IPS-NIHi7 (cell line): Measurements from ENCODE around the gene POLN.
"Not testable (repeated sequence)": the region's sequence is repeated elsewhere in the genome, so short reads cannot be mapped to it uniquely, and the experiment has no call there.

ENCODE experiments used
- DNase-seq: peaks from one replicate; pipeline ENCODE4 v3.0.0; 2012; ENCODE audit warnings: mixed read lengths; ENCODE audit errors: extremely low spot score

POLN gene

DNA sequence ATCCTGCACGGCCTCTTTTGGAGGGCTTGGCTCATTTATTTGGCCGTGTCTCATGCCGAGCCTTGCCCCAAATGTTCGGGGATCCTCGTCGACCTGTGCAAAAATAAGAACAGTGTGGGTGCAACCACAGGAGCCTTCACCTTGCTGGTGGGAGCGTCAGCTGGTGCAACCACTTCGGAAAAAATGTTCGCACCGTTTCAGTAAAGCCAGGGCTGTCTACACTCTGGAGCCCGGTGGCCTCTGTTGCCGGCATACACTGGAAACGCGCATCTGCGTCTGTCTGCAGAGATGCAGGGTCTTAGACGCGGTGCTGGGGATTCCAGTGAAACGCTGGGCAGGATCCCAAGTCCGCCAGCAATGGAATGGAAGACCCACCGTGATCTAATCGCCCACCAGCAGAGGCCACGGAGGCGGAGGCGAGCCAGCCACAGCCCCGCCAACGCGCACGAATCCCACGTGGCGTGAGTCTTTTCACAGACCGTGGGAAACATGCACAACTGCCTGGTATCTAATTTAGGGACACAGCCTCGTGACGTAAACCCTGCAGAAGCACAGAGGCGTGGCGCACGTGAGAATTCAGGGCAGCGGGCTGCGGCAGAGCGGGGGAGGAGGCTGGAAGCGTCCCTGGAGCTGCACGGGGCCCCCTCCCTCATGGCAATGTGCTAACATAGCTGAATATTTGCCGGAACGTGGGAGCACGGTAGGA lies 33.8 kb upstream of the POLN start:
- DNase-seq: no peak

DNA sequence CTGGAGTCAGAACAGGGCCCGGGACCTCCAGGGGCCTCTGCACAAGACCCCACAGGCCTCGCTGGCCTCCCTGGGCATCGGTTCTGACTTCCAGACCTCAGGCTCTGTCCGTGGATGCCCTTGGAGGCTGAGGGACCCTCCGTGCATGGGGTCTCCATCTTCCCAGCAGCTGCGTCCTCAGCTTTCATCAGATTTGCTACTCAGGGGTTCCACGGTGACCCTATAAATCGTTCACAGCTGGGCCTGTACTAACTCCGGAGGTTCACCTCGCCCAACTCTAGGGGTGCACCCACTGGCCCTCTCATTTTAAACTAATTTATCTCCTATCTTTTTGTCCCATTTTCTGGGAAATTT lies 33.1 kb upstream of the POLN start:
- not testable (repeated sequence) for DNase-seq

DNA sequence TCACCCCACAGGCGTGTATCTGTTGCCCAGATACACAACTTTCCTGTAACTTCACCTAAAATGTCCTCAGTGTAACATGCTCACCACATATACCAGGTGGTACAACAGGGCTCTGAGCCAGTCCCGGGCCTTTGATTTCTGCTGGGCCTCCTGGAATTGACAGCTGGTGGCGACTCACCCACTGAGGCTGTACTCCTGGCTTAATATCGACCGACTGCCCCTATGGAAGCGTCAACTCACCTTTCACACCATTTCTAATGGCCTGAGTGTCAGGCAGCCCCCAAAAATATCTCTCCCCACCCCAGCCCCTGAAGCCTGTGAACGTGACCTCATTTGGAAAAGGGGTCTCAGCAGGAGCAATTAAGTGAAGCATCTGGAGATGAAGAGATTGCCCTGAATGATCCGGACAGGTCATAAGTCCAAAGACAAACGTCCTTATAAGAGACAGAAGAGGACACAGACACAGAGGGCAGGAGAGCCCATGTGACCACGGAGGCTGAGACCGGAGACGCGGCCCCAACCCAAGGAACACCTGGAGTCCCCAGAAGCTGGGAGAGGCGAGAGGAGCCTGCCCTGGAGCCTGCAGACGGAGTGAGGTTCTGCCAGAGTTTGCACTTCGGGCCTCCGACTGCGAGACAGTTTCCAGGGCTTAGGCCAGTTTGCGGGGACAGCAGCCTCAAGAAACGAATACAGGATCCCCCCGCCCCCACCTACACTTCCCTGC lies 32.6 kb upstream of the POLN start:
- DNase-seq: no peak

DNA sequence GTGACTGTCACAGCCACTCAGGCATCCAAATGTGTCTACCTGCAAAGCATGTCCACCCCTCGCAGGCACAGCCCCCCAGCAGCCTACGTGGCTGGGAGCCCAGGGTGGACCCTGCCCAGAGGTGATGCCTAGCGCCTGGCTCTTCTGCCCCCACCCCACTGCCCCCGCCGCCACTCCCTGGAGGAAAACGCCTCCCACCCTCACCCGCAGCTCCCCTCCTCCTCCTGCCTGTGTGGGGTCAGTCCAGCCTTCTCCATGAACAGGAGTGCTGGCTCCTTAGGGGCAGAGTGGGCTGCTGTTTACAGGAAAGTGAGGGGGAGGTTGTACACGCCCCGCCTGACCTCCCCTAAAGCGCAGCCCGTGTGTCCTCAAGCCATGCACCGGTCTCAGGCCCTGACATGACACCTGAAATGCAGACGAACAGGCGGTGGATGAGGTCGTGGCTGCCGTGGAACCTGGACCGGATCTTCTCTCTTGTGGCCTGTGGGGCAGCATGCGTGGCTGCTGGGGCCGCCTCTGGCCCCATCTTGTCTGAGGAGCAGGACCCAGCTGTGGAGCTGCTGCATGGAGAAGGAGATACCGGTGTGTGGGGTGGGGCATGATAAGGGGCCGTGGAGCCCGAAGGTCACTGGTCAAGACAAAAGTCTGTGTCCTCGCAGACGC lies 31.9 kb upstream of the POLN start:
- DNase-seq: no peak

DNA sequence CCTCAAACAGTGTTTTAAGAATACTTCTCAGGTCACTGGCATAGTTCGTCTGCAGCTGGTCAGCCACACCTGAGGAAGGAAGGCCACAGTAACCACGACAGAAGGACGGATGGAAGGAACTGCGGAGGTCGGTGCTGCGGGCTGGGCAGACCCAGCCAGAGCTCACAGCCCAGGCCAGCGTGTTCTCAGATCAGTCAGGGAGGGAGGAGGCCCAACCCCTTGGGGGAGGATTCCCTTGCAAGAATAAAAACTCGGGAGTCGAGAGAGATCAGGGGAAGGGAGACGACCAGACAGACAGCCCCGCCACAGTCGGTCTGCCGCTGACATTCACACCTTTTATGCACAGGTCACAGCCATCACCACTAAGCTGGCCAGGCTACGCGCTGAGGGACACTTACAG lies 31.3 kb upstream of the POLN start:
- DNase-seq: no peak

DNA sequence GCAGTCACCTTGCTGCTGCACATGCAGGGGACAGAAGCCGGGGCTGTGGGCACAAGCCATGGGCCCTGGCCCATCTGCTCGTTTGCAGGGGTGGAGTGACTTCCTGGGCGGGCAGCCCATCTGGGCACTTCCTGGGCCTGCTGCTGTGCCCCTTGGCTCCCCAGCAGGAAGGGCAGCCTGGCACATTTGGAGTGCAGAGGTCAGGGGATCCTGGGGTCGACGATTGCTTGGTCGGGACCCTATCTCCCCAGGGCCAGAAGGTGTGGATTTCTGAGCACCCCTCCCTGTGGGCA lies 30.9 kb upstream of the POLN start:
- DNase-seq: no peak

DNA sequence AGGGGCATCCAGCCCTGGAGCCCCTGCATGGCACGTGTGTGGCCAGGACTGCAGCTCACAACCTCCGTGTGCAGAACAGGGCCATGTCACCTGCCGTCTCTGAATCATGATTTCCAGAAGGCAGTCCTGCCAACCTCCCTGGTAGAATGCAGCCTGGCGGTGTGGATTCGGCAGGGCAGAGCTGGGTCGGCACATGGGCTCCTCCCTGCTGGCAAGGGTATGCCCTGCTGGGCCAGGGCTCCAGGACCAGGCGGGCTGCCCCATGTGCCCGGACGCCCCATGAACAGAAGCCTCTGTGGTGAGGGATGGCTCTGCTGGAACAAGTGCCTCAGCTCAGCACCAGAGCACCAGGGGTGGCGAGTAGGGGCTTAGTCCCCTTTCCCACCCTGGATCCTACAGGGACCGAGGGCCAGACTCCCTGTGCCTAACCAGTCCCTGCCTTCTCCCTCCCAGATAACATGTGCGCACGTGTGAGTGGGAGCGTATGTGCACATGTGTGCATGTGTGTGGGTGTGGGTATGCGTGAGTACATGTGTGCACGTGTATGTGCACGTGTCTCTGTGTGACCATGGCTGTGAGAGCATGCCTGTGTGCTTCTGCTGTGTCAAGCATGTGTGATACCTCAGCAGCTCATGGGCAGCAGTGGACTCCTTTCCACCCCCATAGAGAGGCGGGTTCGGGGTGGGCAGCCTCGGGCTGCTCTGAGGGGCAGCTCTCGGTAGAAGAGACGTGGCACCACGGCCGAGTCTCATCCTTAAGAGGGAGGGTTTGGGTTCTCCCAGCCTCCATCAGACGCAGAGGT lies 30.3 kb upstream of the POLN start:
- no peak for DNase-seq

DNA sequence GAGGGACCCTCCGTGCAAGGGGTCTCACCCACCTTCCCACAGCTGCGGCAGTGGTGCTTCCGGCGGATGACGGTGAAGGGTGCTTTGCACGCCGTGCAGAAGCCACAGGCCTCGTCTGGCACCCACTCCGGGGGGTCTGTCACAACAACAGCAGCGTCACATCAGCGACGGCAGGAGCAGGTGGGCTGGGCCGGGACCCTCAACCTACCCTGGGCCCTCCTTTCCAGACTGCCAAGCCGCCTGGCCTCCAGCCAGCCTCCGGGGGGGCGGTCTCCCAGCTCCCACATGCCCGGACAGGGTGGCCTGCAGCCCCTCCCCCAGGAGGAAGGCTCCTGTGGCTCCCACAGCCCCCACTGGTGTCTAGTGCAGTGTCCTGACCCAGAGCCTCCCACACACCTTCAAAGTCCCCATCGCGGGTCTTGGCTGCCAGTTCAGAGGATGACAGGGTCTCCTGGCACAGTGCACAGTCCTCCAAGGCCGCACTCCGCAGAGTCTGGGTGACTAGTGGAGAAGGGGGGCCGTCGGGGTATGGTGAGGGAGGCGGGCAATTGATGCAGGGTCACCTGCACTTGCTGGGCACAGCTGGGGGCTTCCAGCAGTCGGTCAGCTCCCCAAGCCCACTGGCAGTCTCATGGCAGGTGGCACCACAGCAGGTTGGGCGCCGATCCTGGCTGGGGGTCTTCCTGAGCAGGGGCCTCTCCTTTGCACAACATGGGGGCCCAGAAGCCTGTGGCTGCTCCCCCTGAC lies 29.5 kb upstream of the POLN start:
- no peak for DNase-seq

DNA sequence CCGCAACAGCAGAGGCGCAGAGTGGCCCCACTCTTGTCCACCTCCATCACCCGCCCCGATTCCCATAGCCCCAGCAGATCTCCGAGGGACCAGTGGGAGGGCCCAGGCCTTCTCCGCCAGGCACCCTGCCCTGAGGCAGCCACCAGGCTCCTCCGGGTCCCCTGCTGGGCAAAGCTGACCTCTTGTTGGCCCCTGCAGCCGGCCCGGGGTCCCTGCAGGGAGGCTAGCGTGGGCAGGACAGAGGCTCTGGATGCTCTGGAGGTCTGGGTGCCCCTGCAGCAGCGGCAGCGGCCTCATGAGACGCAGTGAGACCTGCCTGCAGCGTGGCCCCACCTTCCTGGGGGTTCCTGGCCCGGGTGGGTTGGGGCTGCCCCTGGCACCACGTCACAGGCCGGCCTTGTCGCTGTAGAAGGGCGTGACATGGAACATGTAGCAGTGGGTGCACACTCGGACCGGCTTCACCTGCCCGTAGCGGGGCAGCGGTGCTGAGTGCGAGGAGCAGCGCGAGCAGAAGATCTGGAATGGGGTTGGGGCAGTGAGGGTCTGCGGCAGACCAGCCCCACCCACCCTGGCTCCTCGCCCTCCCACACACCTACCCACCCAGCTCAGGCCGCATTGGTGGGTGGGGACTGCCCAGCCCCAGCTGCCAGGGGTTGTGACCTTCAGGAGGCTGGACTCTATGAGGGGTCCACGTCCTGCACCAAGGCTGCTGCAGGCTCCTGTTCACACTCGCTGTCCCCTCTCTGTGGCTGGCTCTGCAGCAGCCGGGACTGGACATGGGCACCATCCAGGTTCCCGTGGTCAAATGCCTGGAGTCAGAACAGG lies 28.6 kb upstream of the POLN start:
- no peak for DNase-seq

DNA sequence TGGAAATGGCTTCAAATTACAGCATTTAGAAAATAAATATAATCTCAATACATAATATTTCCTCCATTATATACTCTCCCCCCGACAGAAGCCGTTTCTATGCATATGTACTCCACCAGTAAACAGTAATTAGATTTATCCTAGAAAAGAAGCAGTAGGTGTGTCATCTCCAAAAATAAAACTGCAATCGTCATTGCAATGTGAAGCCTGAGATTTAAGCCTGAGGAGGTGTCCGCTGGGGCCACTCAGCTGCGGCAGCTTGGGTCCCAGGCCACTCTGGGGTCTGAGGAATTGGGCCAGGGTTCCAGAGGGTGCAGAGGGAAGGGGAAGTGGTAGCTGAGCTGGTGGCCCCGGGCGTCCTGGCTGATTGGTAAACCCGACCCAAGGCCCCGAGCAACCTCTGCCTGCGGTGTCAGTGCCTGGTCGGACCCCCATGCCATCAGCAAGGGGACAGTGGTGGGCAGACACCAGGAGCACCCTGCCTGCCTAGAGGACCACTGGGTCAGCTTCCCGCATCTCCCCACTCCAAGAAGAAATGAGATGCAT lies 27.8 kb upstream of the POLN start:
- DNase-seq: no peak

DNA sequence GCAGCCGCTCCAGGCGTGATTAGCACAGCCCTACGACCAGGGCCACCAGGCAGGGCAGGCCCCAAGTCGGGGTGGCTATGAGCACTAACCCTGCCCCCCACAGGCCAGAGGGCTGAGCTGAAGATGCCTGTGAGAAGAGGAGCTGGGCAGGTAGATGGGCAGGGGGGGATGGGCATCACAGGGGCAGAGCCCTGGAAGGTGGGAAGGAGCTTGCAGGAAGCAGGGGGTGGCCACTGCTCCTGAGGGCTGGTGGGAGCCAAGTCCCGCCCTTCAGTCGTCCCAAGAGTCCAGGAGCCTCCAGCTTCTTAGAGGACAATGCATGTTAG lies 27.2 kb upstream of the POLN start:
- peak; percentile 27 for DNase-seq

DNA sequence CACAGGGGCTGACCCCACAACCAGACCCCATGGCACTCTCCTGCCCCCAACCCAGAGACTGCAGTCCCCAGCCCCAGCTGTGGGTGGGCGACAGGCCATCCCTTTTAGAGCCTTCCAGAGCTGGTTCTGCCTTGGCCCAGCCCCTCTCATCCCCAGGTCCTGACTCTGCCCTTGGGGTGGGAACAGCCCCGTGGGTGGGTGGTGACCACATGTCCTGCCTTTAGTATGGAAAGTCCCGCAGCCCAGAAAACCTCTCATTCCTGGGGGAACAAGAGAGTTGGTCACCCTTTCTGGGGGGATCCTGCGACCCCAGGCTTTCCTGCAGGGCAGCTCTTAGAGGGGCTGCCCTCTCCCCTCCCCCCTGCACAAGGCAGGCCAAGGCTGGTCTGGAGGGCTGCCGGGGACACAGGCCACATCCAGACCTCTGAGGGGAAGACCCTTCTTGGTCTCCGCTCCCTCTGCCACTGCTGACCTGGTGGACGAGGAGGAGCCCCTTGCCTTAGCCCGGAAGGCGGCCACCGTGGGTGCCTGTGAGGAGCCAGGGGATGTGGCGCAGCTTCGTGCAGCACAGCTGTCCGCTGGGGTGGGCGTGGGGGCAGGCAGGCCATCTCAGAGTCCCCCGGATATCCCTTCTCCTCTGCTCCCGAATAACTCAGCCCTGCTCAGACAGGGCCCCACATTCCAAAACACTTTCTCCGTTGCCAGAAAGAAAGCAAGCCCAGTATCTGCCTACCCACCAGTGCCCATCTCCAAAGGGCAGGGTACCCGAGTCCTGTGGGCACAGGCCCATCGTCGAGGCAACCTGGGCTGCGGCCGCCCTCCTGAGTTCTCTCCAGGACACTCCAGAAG lies 26.7 kb upstream of the POLN start:
- no peak for DNase-seq

DNA sequence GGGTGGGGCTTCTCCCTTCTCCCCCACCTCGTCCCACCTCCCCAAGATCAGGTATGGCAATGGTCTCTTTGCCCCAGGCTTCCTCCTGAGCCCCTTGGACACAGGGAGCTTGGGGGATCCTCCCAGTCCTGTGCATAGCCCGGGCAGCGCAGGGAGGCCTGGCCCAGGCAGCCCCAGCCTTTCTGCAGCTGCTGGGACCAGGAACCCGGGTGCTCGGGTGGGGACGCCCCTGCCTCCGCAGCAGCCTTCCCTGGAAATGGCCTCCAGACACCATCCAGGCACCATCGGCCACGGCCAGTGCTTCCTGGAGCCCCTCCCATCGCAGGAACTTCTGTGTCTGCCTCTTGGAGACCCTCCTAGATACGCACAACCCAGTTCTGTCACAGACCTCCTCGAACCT lies 25.9 kb upstream of the POLN start:
- no peak for DNase-seq

DNA sequence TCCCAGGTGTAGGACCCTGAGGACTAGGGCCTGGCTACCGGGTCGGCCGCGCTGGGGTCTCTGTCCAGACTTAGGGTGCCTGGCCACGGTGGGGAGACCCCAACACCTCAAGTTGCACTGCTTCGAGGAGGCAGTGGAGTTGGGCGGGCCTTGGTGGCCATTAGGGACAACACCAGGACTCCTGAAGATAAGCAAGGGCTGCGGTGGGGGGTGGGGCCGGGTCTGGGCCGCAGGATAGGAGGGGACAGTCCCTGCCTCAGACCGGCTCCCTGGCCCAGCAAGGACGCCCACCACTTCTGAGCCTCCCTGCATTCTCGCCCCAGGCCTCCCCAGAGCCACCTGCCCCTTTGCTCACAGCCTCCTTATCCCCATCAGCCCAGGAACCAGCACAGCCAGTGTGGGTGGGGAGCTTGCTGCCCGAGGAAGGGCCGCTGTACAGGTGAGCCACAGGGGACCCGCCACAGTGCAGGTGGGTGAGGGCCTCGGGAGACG lies 25.4 kb upstream of the POLN start:
- DNase-seq: no peak

DNA sequence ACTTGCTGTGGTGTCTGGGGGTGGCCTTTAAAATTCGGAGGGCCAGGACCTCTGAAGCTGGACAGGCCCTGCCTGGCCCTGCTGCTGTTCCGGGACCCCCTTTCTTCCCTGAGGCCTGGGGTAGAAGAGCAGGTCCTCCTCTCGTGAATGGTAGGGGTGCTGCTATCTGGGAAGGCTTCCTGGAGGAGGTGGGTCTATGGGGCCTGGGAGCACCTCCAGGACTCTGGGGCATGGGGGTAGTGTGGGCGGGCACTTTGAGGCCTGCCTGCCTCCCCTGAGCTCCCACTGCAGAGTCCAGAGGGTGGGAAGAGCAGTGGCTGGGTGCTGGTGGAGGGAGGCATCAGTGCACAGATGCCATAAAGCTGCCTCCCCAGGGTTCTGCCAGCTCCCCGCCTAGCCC lies 24.9 kb upstream of the POLN start:
- DNase-seq: no peak

DNA sequence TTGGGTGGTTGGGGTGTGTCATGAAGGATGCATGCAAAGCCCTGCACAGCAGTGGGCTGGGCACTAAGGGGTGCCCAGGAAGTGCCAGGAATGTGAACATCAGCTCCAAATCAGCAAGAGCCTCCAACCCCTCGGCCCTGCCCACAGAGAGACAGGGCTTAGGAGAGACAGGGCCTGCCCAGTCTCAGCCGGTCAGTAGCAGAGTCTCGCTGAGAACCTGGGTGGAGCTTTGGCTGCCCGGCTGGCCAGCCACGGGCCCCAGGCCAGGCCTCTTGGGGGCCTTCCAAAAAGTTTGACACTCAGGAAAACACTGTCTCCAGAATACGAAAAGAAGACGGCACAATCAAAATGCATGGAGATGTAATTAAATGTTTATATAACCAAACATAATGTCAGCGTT lies 24.3 kb upstream of the POLN start:
- no peak for DNase-seq

DNA sequence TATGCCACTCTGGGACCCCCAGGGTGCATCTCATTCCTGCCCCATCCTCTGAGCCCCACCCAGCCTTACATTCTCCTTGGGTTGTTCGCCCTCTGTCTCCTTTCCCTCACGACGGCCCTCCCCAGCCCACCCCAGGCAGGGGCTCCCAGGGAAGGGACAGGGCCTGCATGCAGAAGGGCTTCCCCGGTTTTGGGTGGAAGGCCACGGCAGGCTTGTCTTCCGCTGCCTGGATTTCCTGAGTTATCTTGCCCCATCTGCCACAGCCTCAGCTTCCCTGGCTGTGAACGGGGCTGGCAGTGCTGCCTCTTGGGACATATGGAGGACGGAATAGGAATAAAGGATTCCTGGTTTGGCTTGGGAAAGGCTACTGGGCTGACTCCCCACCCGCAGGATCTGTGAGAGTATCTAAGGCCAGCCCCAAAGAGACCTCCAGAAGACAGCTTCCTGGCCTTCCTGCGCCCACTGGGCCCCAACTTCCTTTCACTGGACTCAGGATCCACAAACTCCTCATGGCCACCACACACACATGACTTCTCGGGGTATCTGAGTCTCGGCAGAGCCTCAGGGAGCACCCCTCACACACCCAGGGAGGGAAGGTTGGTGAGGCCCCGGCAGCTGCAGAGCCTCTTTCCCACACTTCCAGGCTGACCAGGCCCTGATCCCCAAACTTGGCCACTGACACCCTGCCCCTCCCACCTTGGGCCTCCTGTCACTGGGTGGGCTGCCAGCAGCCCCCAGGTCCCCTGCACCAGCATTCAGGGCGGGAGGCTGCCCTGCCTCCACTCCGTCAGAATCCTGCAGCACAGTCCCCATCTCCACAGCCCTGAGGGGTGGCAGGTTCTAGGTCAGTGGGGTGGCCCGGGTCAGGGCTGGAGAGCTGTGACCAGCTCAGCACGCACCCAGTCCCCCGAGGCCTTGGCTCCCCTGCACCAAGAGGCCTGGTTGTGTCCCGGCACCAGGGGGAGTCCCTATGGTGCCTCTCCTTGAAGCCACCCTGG lies 23.5 kb upstream of the POLN start:
- DNase-seq: no peak

DNA sequence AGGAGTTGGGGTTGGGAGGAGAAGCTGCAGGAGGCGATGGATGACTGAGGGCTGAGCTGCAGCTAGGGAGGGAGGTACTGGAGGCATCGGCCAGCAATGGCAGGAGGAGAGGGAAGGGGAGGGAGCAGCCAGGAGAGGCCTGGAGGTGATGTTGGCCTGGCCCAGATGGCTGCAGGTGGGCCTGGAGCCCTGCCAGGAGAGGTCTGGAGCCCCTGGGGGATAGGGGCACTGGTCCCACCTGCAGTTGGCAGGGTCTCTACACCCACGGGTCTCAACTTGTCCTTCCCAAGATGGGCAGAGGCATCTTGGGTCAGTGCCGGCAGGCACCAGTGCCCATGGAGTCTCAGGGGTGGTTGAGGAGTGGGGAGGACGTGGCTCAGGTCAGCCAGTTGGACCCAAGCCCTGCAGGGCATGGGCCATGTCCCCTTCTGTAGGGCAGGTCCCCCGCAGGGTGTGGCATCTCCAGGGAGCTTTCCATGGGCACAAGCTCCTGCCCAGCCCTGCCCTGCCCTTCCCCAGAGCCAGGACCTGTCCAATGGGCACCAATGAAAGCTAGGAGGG lies 22.6 kb upstream of the POLN start:
- no peak for DNase-seq
